BJ (cell line): ENCODE results near the gene MPRIP. TPM values are rescaled to one million over a fixed set of nuclear protein-coding genes. Genes with fewer than 3 reads are reported as not detected.
A peak's percentile ranks its signal among the peaks of the same experiment; 100 is the strongest.
"Not testable (repeated sequence)": the region's sequence is repeated elsewhere in the genome, so short reads cannot be mapped to it uniquely, and the experiment has no call there.

ENCODE experiments used
- CTCF ChIA-PET: fragments of 350-600 bp; formaldehyde crosslinking; extraction: SDS; loops from one replicate; lab custom pipeline; 2021; ENCODE audit warnings: antibody characterized with exemption, inconsistent platforms; lab: Yijun Ruan, JAX
- POLR2A ChIA-PET: fragments of 300-600 bp; sonication (Branson Sonifier 250); formaldehyde crosslinking; extraction: SDS; loops from one replicate; lab custom pipeline; 2021; ENCODE audit warnings: antibody characterized with exemption; lab: Charles Lee
- DNase-seq: peaks from one replicate; pipeline ENCODE4 v3.0.0-alpha.2; 2011; ENCODE audit warnings: low read depth
- H3K27me3 ChIP-seq: 2 replicates; pipeline ENCODE4 v1.6.0; 2011; ENCODE audit warnings: low read length; ENCODE audit not compliant: control insufficient read depth, insufficient read depth
- H3K36me3 ChIP-seq: 2 replicates; pipeline ENCODE4 v1.5.1; 2011; ENCODE audit warnings: low read length; ENCODE audit not compliant: control insufficient read depth, insufficient read depth
- H3K4me3 ChIP-seq: 2 replicates; pipeline ENCODE4 v1.5.1; 2011; ENCODE audit warnings: low read depth, mild to moderate bottlenecking, control low read depth, low read length
- polyA plus RNA-seq: library from polyadenylated mRNA; depleted of rRNA; stranded (reverse); fragments of >200 nt; gene quantifications from 2 replicates; pipeline ENCODE4 v1.2.3, GENCODE V29; 2011
- TF ChIP-seq, protein P1 (sequence below): IDR thresholded peaks from 2 replicates; pipeline ENCODE4 v1.5.1; 2011; ENCODE audit warnings: low read depth, mild to moderate bottlenecking, control low read depth, inconsistent platforms, low read length, moderate library complexity; ENCODE audit not compliant: insufficient read depth

The MPRIP gene
- polyA plus RNA-seq, 1 experiment: 149 TPM

DNA sequence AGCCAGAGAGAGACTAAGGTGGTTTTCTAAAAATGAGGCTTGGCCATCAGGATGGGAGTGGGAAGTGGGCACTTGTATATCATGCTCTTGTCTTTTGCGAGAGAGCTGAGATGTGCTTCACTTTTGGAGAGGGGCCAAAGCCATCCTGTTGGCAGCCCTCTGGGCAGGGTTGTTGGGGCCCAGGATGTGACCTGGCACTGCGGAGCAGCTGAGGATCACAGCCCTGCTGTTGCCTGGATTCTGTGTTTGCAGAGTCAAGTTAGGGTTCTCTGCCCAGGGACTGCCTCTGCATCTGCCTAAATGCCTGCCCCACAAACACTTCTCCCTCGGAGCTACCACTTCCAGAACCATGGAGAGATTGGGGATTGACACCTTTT, 92.7 kb downstream of the MPRIP start:
- CTCF ChIA-PET: interaction anchor here (0.8 kb wide), 1 partner anchor 234 kb away, joined by 3 read pairs; no protein-coding TSS in a partner anchor

DNA sequence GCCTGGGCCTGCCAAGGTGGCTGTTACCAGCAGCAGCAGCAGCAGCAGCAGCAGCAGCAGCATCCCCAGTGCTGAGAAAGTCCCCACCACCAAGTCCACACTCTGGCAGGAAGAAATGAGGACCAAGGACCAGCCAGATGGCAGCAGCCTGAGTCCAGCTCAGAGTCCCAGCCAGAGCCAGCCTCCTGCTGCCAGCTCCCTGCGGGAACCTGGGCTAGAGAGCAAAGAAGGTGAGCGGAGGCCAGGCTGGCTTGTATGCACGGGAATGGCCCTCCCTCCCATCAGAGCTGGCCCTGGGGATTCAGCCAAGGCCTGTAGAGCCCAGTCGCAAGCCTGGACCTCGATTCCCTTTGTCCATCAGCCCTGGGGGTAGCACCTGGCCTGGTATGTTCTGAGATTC, 94.0 kb downstream of the MPRIP start:
- H3K4me3 ChIP-seq, H3K27me3 ChIP-seq, DNase-seq, POLR2A ChIA-PET: not testable (repeated sequence)
- peaks cover 58% of the 10 kb centered on the region for H3K36me3 ChIP-seq
- CTCF ChIA-PET: interaction anchor here (1.8 kb wide), 1 partner anchor 8 kb away, joined by 4 read pairs; no protein-coding TSS in a partner anchor

More for the DNA sequence above, 92.7 kb downstream of the MPRIP start:
- DNase-seq: no peak
- Histone ChIP-seq H3K4me3 (no peak overlapping the region), H3K27me3 (no peaks in the 10 kb centered on the region), H3K36me3 (peaks cover 65% of the 10 kb centered on the region)
- TF ChIP-seq, protein P1, sequence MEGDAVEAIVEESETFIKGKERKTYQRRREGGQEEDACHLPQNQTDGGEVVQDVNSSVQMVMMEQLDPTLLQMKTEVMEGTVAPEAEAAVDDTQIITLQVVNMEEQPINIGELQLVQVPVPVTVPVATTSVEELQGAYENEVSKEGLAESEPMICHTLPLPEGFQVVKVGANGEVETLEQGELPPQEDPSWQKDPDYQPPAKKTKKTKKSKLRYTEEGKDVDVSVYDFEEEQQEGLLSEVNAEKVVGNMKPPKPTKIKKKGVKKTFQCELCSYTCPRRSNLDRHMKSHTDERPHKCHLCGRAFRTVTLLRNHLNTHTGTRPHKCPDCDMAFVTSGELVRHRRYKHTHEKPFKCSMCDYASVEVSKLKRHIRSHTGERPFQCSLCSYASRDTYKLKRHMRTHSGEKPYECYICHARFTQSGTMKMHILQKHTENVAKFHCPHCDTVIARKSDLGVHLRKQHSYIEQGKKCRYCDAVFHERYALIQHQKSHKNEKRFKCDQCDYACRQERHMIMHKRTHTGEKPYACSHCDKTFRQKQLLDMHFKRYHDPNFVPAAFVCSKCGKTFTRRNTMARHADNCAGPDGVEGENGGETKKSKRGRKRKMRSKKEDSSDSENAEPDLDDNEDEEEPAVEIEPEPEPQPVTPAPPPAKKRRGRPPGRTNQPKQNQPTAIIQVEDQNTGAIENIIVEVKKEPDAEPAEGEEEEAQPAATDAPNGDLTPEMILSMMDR: no peak
- POLR2A ChIA-PET: no interaction called here

DNA sequence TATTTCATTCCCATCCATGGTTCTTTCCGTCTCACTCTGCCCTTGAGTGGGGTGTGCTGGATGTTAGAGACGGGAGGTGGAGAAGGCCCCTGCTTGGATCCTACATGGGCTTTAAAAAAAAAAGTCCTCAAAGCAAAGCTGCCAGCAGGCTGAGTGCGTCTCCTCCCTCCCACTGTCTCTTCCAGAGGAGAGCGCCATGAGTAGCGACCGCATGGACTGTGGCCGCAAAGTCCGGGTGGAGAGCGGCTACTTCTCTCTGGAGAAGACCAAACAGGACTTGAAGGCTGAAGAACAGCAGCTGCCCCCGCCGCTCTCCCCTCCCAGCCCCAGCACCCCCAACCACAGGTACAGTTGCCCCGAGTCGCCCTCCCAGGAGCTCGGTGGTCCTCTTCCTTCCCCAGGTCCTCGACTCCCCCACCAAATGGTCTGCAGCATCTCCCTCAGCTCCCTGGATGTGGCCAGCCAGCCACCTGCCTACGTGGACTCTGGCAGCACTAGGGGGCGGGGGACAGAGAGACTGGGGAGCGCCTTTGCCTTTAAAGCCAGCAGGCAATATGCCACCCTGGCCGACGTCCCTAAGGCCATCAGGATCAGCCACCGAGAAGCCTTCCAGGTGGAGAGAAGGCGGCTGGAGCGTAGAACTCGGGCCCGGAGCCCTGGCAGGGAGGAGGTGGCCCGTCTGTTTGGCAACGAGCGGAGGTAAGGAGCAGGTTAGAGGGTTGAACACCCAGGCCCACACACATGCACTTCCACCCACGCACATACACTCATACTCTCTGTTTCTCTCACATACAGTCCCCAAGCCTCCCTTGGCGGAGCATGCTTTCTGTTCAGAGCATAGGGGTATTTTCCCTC, 95.7 kb downstream of the MPRIP start:
- Histone ChIP-seq H3K4me3 (no peak overlapping the region), H3K36me3 (peaks cover 55% of the 10 kb centered on the region), H3K27me3 (no peaks in the 10 kb centered on the region)
- CTCF ChIA-PET: no interaction called here
- POLR2A ChIA-PET: no interaction called here
- no peak for DNase-seq
- TF ChIP-seq, protein P1: no peak

- H3K36me3 ChIP-seq: peaks cover 57% of the 10 kb centered on the region
- TF ChIP-seq, protein P1: no peak
- no peaks in the 10 kb centered on the region for H3K27me3 ChIP-seq
- DNase-seq: no peak
- ChIA-PET POLR2A (no interaction called here), CTCF (interaction anchor here (1.3 to 1.5 kb wide), 2 partner anchors 96 to 140 kb away, joined by 5 to 6 read pairs; no protein-coding TSS in a partner anchor)
- no peak overlapping the region for H3K4me3 ChIP-seq
Measured at GRCh38 chr17:17139972-17140589, 97.8 kb downstream of the MPRIP start.

GRCh38 chr17:17140590-17140980, 98.3 kb downstream of the MPRIP start:
- Histone ChIP-seq H3K4me3 (no peak overlapping the region), H3K36me3 (peaks cover 58% of the 10 kb centered on the region), H3K27me3 (no peaks in the 10 kb centered on the region)
- DNase-seq: peak; percentile 8
- TF ChIP-seq, protein P1: peak; percentile 29; the same call in 1 of the 2 replicates
- CTCF ChIA-PET: interaction anchor here (0.9 to 2.2 kb wide), 8 partner anchors 12 to 172 kb away, joined by 3 to 11 read pairs (median 5); no protein-coding TSS in a partner anchor
- POLR2A ChIA-PET: no interaction called here
